Mesenteric fat pad (tissue), 1 donor: ENCODE results near the gene FMNL2. TPM values are rescaled to one million over a fixed set of nuclear protein-coding genes. Genes with fewer than 3 reads are reported as not detected.
"Not testable (repeated sequence)": the region's sequence is repeated elsewhere in the genome, so short reads cannot be mapped to it uniquely, and the experiment has no call there.

Source experiments
- DNase-seq: peaks from one replicate; pipeline ENCODE4 v3.0.0-alpha.2; 2020; ENCODE audit warnings: low spot score
- total RNA-seq: library from RNA; stranded (reverse); fragmentation: NEBNext Ultra II Directional; extraction: Animal tissue kit (Norgen Biotek cat#: 25700); gene quantifications from one replicate; pipeline ENCODE4 v1.2.1, GENCODE V29; 2021
- donor health status: DM: yes; HTN: yes; CAD: no.

Gene FMNL2
- total RNA-seq, 1 donor from 2014 or later: 57.6 TPM

DNA sequence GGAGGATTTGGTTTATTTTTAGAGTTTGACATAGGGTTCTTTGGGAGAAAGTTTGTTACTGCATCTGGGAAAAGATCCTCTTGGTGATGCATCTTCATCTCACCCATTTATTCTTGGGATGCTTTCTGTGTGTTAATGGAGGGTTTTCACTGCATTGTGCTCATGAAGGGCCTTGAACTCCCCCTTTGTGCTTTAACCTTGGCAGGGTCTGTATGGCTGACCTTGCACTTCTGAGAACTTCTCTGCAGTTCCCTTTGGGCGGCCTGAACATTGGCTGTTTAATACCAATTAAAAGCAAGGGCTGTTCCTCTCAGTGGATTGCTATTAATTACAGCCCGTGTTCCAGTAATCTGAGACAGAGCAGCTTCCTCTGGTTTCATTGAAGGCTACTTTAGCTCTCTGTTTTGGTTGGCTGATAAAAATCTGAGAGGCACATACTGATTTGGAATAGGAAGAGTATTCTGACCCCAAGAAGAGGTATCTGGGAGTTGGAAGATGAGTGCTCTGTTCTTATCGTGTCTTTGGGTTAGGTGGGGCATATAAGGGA, 37.5 kb downstream of the FMNL2 start:
- no peak for DNase-seq

DNA sequence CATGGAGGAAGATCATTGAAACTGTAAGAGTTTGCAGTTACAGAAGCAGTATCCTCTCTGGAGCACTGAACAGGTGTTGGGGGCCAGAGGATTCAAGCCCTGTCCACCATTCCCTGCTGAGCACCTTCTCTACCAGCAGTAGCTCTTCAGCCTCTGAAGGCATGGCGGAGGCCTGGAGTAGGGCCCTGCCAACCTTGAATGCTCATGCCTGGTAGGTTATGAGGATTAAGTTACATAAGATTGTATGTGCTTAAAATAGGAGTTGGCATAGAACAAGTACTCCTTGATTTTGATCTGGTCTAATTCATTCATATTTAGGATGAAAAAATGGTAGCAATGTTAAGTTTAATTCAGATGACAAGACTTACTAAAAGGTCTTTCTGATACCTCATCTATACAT, 40.2 kb downstream of the FMNL2 start:
- DNase-seq: no peak

DNA sequence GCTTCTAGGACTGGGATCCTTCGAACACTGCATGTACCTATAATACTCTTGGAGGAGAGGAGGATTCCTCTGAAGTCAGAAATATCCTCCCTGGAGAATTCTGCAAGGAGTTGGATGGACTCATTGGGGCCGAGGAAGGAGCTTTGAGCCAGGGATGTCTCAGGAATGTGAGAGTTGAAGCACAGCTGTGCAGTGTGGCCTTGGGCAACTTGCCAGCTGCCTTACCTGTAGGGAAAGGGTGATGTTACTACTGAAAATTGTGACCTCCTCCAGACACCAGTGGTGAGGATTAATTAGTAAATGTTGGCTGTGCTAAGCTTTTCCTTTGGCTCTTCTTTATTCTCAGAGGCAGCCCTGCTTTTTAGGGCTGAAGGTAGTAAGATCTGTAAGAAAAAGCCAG, 41.4 kb downstream of the FMNL2 start:
- no peak for DNase-seq

DNA sequence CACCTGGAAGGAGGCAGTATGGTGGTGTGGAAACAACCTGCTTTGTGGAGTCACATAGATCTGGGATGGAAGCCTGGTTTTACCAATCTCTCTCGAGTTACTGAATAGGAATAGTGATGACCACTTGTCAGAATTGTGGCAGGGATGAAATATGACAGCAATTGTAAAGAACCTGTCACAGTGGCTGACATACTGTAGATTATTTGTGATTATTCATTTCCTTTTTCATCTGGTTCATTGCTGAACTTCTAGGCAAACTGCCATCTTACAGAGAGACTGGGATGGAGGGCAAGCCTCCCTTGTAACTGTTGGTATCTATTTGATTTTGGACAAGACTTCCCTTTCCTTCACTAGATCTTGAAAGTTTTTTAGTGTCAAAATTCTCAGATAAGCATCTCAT, 42.0 kb downstream of the FMNL2 start:
- no peak for DNase-seq

DNA sequence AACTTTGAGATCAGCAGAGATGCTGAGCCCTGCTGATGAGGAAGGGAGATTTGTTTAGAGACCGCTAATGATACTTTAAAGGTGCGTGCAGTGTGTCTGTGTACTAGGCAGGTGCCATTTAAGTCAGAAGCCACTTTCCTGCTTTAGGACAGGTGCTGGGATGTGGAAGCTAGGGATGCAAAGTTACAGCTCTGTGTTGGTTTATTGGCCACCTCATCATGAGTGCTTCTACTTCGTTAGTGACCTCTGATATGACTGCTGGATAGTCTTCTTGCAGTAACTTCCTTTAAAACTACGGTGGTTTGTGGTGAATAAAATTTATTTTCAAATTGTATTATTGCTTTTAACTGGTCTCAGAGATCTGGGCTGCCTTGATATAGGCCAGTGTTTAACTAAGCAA, 44.1 kb downstream of the FMNL2 start:
- no peak for DNase-seq

DNA sequence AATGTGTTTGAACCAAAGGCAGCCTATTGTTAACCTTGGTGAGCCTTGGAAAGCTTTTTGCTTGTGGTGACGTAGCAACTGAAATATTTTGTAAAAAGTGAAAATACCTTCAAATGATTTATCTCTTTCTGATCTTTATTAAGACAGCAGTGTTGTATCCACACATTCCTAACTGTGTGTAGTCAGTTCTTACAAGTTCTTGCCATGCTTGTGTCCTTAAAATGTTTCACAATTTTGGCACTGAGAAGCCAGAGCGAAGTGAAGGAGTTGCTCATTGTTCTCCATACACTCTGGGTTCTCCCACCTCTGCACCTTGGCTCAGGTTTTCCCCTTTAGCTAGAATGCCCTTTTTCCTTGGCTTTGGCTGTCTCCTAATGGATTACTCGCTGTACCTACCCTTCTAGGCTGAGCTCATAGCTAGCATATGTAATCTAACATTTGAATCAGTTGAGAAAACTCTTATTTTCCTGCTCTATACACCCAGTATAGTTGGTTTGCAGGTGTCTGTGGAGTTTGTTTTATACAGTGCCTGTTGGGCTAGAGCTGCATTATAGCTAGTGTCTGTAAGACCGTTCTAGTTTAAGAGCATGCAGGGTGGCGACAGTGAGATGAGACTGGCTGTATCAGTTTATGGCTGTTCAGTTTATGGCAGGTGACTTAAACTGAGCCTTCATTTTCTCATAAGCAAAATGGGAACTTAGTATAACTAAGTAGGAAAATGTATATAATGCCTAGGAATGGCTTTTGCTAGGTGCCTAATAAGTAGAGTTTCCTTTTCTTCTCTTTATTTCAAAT, 45.5 kb downstream of the FMNL2 start:
- no peak for DNase-seq

DNA sequence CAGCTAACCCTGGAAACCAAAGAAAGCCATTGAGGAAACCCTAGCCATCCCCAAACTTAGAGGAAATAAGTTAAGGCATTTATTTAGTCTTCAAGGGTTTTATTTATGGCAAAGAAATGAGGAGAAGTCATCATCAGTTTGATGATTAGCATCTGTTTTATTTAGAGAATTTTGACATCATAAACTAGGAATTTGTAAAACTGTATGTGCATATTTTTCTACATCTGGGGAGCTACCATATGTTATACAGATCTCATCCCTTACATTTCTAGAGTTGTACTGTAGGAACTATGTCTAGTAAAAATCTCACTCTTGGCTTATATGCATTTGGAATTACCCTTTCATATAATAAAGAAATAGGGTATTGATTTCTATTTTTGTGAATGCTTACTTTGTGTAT, 48.7 kb downstream of the FMNL2 start:
- no peak for DNase-seq

DNA sequence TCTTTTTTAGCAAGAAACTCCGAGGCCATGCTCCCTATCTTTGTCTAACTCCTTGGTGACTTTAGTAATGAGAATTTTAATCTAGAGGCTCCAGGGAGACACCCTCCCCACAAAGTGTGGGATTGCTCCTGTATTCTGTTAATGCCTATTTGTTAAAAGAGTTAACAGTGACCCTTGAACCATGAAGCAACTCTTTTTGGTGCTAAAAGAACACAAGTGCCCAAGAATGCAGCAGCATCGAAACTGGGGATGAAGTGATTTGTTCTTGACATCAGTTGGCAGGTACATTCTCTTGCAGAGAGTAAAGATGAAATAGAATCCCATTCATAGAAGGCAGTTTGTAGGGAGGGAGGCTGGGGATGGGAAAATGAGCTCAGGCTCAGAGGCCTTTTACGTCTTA, 50.0 kb downstream of the FMNL2 start:
- DNase-seq: no peak

DNA sequence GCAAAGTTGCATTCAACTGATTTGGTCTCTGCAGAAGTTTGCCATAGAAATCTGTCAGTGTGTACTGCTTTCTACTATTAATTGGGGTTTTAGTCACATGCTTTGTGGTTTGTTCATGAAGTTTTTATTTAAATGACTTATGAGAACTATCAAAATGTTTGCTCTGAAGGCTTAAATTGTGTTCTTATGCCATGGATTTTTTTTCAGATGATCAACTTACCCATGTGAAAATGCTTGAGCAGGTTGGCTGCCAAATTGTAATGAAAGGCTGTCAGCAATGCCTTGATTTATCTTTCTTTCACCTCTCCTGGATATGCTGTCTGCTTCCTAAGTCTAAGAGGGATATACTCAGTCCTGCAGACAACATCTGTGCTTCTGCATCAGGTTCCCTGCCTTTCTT, 50.7 kb downstream of the FMNL2 start:
- no peak for DNase-seq

DNA sequence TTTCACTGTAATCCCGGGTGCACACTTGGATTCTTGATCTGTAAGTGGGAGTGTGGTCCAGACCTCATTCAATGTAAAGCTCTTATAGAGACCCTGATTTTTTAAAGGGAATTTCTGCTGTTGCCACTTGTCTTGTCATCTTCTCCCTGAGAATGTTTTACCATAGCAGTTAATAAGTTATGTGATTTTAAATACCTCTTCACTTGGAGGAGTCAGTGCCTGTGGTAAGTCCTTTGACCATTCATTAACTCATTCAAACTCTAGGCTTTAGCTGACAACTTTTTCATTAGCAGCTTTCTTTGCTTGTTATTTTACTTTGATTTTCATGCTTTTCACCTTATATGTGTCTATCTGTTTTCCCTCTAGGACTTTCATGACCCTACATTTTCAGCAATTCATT, 51.3 kb downstream of the FMNL2 start:
- DNase-seq: no peak

DNA sequence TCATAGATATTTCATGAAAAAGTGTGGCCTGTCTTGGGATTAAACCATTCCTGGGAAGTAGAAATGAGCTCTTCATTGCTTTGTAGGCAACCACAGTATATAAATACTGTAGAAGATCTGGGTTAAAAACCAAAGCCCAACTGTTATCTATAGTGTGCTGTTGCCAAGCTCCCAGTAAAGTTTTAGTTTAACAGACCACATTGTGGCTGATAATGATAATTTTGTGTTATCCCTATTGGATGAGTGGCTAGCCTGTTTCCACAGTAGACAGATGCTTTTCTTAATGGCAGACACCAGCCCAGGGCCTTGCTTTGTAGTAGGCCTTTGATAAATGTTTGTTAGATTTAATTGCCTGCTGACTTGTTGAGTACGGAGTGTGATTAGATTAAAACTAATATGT, 52.1 kb downstream of the FMNL2 start:
- no peak for DNase-seq

DNA sequence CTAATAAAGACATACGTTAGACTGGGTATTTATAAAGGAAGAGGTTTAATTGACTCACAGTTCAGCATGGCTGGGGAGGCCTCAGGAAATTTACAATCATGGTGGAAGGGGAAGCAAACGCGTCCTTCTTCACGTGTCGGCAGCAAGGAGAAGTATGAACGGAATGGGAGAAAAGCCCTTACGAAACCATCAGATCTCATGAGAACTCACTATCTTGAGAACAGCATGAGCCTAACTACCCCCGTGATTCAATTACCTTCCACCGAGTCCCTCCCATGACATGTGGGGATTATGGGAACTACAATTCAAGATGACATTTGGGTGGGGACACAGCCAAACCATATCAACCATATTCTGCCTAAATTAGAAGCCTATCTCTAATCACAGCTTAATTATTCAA, 53.3 kb downstream of the FMNL2 start:
- not testable (repeated sequence) for DNase-seq

DNA sequence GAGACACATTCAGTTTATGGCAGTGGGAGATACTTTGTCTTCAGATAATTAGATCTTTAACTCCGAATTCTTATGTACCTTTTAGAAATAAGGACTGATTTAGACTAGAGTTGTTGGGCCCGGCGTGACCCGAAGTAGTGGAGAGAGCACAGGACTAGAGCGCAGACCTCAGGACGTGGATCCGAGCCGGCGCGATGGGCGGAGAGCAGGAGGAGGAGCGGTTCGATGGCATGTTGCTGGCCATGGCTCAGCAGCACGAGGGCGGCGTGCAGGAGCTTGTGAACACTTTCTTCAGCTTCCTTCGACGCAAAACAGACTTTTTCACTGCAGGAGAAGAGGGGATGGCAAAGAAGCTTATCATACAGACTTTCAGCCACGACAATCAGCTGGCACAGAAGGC, 54.5 kb downstream of the FMNL2 start:
- DNase-seq: no peak

DNA sequence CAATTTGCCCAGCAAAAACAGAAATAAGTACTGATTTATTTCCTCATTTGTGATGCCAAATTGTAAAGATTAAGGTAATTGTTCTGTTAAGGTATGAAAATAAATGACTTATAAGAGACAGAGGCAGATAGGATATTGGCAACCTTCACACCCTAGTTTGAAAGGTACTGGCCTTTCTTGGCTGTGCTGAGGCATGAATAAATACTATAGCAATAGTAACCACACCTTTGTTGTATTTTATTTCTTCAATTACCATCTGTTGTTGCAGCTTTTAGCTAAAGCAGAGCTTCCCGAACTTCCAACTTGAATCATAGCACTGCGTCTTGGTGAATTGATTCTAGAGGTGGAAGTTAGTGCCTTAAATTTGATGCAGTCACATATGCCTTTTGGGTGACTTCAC, 55.9 kb downstream of the FMNL2 start:
- DNase-seq: no peak

DNA sequence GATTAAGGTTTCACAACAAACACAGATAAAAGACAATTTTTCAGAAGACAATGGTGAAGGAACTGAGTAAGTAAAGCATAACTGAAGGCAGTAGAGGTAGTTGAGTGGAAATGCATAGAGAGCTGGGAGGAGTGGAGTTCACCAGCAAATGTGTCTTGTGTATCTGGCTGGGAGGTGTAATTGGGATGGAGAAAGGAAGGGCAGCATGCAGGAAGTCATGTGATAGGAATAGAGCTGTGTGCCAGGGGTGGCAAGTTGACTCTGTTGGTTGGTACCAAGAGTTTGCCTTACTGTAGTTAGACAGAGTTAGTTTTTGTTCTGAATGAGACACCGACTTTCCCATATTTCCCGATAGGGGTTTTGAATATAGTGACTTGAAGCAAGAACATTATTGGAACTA, 56.3 kb downstream of the FMNL2 start:
- no peak for DNase-seq

DNA sequence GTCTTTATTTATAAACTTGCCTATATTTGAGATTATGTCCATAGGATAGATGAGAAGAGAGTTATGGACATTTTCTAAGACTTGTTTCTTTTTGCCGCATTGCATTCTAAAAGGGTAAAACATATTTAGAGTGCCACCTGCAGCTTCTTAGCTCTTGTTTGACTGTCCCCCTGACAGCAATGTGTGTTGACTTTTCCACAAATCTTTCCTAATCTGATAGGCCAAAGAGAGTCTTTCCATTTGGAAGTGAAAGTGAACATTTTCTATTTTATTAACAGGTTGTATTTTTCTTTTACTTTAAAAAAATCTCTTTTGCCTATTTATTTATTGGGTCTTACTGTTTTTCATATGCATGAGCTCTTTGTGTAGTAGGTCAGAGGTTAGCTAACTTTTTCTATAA, 58.4 kb downstream of the FMNL2 start:
- no peak for DNase-seq

DNA sequence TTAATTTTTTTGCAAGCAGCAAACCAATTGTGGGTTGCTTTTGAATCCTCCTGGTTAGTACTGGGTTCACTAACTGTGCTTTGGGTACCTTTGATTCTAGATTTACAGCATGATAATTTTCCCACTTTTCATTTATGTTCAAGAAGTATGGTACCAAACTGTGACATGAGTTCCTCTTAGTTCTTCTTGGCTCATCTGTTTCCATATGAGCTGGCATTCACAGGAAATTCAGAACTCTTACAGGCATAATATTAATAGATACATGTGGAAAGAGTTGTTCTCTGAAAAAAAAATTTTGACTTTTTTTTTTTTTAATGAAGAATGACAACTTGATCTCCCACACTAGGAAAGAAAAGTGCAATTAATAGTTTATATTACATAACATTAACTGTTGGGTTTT, 59.4 kb downstream of the FMNL2 start:
- no peak for DNase-seq

DNA sequence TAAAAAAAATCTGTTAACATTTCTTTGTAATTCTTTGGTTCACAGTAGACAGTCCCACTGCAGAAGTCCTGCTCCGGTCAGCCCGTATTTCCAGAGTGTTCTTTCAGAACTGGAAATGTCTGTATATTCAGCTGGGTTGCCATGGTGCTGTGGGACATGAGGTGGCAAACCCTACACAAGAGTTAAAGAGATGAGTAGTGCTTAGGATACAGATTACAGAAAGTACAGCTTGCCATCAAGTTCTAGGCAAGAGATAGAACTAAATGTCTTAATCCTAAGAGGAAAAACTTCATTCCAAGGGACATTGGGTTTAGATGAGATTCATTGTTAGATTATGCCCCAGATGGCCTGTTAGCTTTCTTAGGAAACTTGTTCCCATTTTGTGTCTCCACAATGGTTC, 60.1 kb downstream of the FMNL2 start:
- DNase-seq: no peak

DNA sequence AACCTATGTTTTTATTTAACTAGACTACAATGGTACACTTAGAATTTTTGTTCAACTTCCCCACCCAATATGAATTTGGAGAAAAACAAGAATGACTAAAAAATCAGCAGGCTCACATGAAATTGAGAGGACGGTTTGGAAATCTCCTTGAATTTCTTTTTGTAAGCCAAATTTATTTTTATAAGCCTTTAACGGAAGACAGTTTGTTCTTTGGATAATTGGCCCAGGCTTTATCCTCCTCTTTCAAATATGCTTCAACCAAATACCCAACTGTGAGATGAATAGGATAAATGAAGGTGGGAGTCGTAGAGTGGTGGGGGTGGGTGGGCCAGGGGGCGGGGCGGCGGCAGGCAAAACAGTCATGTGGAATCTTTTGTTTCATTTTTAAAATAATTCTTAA, 60.6 kb downstream of the FMNL2 start:
- no peak for DNase-seq

DNA sequence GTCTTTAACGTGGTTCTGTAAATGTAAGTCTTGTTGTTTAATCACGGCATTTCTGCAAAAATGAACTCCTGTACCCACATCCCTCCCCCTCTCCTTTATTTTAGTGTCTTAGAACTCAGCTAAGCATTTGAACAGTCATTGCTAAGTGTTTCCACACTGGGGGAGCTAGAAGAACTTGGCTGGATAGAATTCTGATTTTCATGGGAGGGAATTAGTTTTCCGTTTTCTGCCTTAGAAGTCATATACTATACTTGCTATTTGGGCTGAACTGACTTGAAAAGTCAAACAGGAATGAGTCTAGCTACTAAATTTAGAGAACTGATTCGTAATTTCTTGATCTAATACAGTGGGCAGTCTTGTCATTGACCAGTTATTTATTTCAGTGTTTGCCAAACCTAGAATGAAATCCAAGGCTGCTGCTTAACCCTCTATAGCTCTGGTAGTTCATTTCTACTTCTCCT, 61.1 kb downstream of the FMNL2 start:
- DNase-seq: no peak

DNA sequence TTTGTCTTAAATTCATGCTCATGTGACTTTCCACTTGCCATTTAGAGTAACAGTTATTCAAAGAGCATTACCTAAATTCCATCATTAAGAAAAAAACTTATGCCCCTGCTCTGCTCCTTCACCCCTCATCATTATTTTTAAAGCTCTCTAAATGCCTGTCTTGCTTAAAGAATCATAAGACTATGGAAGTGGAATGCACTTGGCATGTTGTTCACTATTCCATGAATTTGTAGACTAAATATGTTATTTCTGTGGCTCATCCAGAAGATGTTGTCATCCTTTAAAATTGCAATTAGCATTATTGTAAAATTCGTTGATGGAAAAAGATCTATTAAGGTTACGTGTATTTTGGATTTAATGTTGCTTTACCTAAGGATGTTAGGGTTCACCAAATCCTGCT, 61.8 kb downstream of the FMNL2 start:
- DNase-seq: no peak

DNA sequence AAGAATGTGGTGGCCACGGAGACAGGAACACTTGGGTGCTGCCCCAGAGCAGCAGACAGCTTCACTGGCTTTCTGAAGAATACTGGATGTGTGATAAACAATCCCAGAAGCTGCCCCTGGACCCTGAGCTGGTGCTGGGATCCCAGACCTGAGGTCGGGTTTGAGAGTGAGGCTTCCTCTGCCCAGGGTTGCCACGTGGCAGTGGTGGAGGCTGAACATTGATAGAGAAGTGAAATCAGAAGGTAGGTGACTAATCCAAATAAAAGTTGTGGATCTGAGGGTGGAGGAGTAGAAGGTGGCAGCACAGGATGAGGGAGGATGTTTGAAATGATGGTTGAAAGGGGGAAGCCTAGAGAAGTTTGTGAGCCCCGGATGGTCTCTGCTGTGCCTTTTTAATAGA, 64.0 kb downstream of the FMNL2 start:
- no peak for DNase-seq

DNA sequence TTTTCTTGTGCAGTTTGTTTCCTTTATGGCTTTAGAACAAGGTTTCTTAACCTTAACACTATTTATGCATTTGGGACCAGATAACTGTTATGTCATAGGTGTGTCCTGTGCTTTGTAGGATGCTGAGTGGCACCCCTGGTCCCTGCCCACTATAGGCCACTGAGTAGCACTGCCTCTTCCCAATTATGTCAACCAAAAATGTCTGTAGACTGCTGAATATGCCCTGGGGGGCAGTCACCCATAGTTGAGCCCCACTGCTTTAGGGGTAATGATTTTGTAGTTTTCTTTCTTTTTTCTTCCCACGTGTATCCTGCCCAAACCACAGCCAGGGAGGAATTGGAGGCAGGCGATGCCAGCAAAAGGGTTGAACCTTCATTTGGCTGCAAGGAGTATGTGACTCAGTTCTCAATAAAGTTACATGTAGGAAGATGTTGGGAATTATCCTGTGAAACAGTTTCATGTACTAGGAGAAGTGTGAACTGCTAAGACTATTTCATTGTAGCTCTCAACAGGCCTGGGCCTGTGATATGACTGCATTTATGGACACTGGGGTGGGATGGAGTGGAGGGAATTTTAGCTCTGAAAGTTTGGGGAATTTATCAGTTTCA, 65.7 kb downstream of the FMNL2 start:
- no peak for DNase-seq
